ENCODE measurements around the gene ANKS6. TPM values are rescaled to one million over a fixed set of nuclear protein-coding genes. Genes with fewer than 3 reads are reported as not detected.
A peak's percentile ranks its signal among the peaks of the same experiment; 100 is the strongest.

Gene ANKS6
- total RNA-seq (ENCODE audit: low replicate concordance), result 12.7 and 13.8 TPM in 2 replicates

DNA sequence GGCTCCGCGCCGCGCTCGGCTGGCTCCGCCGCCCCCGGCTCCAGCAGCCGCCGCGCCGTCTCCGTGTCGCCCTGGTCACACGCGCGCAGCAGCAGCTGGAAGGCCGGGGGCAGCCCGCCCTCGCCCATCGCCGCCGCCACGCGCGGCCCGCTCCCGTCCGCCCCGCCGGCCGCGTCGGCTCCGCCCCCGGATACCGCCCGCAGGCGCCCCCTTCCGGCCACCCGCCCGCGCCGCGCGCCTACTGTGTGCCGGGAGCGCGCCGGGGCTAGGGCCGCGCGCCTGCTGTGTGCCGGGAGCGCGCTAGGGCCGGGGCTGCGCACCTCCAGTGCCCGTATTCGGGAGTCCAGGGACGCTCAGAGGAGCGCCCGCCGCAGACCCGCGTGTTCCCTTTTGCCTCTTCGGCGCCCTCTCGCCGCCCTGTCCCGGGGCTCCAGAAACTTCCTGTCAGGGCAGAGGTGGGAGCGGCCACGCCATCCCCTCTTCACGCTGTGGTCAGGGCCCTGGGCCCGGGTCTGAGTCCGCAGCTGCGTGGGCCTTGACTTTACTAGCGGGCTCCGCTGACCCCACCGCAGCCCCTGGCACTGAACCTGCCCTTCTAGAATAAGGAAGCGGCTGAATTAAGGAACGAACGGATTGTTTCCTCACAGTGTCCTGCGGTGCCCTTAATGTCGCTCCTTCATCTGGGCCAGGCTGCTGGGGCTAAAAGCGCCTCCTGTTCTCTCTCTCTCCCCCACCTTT, at the start of gene ANKS6:
ANKS6 (minus strand) TSS at position 192 of the 738 bp plus-strand sequence; CDS start at position 128, 64 bp downstream.
- H3K4me3 ChIP-seq (ENCODE audit: low read depth, low read length), result peak within 1 kb of the TSS; percentile 73
- peak; percentile 62 for DNase-seq (ENCODE audit: low read depth)
- peak; percentile 29 for TF ChIP-seq CTCF (IDR thresholded peaks at IDR 0.05; ENCODE audit: insufficient read depth, low read length)

DNA sequence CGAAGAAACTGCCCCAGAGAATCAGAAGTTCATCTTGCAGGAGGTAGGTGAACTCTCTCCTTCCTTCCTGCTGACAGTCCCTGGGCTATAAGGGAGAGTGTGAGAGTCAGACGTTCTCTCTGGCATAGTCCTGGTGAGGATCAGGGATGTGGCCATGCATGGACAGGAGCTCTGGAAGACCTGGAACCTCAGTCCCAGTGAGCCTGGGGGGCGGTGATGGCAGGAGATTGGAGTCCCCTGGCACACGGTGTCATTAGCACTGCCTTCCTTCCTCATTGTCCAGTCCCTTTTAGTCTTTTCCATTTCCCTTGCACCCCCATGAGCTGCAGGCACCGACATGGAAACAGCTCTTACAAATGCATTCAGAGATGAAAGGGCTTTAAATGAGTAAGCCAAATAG, 49.7 kb upstream of the ANKS6 start:
- no peak overlapping the region for H3K4me3 ChIP-seq (ENCODE audit: low read depth, low read length)
- DNase-seq (ENCODE audit: low read depth), result no peak
- TF ChIP-seq CTCF (IDR thresholded peaks at IDR 0.05; ENCODE audit: insufficient read depth, low read length), result no peak

DNA sequence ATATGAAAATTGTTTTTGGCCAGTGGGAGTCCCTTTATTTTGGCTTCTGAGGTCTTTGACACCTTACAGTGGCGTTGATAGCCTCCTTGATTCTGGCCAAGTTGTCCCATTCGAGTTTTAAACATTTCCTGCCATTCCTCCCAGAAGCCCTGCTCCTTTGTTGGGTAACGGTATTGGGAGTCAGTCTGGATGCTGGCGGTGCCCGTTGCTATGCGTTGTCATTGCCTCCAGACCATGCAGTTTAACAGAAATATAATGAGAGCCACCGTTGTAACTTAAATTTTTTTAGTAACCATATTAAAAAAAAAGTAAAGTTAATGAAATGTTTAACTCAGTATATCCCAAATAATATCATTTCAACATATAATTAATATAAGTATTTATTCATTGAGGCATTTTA, 46.2 kb upstream of the ANKS6 start:
- no peak for TF ChIP-seq CTCF (IDR thresholded peaks at IDR 0.05; ENCODE audit: insufficient read depth, low read length)
- H3K4me3 ChIP-seq (ENCODE audit: low read depth, low read length), result no peak overlapping the region
- no peak for DNase-seq (ENCODE audit: low read depth)

DNA sequence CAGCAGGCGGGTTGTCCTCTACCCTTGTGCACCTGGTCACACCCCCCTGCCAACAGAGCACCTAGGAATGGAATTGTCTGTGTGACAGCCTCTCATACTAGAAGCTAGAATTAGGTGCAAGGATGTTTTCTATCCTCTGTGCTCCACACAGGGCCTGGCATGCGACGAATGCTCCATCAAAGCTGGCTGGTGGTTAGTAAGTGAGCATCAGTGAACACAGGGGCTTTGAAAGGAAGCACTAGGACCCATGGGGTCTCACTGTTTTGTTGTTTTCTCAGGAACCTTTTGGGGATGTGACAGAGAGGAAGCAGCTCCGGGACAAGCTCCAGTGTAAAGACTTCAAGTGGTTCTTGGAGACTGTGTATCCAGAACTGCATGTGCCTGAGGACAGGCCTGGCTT, 43.4 kb upstream of the ANKS6 start:
- TF ChIP-seq CTCF (IDR thresholded peaks at IDR 0.05; ENCODE audit: insufficient read depth, low read length), result no peak
- no peak for DNase-seq (ENCODE audit: low read depth)
- no peak overlapping the region for H3K4me3 ChIP-seq (ENCODE audit: low read depth, low read length)

- TF ChIP-seq CTCF (IDR thresholded peaks at IDR 0.05; ENCODE audit: insufficient read depth, low read length), result no peak
- no peak overlapping the region for H3K4me3 ChIP-seq (ENCODE audit: low read depth, low read length)
- no peak for DNase-seq (ENCODE audit: low read depth)
Observed at GRCh38 chr9:98838868-98839565, 42.7 kb upstream of the ANKS6 start.

GRCh38 chr9:98838155-98838867, 42.0 kb upstream of the ANKS6 start:
- no peak for TF ChIP-seq CTCF (IDR thresholded peaks at IDR 0.05; ENCODE audit: insufficient read depth, low read length)
- no peak for DNase-seq (ENCODE audit: low read depth)
- H3K4me3 ChIP-seq (ENCODE audit: low read depth, low read length), result no peak overlapping the region
